Neural progenitor cell (in vitro differentiated cells): ENCODE results near the gene KIF3B.

Experiments used
- CTCF ChIP-seq: fragments of 200-600 bp; sonication (generic); IDR thresholded peaks from 2 replicates; pipeline ENCODE4 v1.5.1; 2017; ENCODE audit warnings: antibody characterized with exemption, mild to moderate bottlenecking
- EZH2 ChIP-seq: fragments of 200-600 bp; sonication (generic); IDR thresholded peaks from 2 replicates; pipeline ENCODE4 v1.6.1; 2017; ENCODE audit warnings: antibody characterized with exemption, mild to moderate bottlenecking, moderate library complexity

- no peak for TF ChIP-seq EZH2
- no peak for TF ChIP-seq CTCF
Measured at GRCh38 chr20:32285621-32286371, 8.3 kb downstream of the KIF3B start.
